Stomach (tissue), 9 donors: Measurements from ENCODE around the gene NUP160. TPM values are rescaled to one million over a fixed set of nuclear protein-coding genes. Genes with fewer than 3 reads are reported as not detected.

Experiments
- DNase-seq, 2 donors: peaks; one replicate each; pipeline versions ENCODE4 v3.0.0 to v3.0.0-alpha.2; 2013 to 2019
- H3K27ac ChIP-seq, 5 donors: fragments of 200-600 bp in 4 of 5; sonication (generic) in 4 of 5; one replicate each; pipeline ENCODE4 v1.5.1; 2013 to 2019; ENCODE audit warnings: mild to moderate bottlenecking in 1 of 5, moderate library complexity in 1 of 5
- H3K27me3 ChIP-seq, 3 donors: fragments of 200-600 bp; sonication (generic); one replicate each; pipeline ENCODE4 v1.5.1; 2017 to 2019; ENCODE audit warnings: mixed run types in 1 of 3
- H3K36me3 ChIP-seq, 4 donors: fragments of 200-600 bp; sonication (generic); 1 replicate in 3 of 4; 2 replicates in 1 of 4; pipeline ENCODE4 v1.5.1; 2016 to 2019
- H3K4me1 ChIP-seq, 4 donors: fragments of 200-600 bp; sonication (generic); one replicate each; pipeline ENCODE4 v1.5.1; 2016 to 2019
- H3K4me3 ChIP-seq, 4 donors: fragments of 200-600 bp; sonication (generic) in 3 of 4; one replicate each; pipeline ENCODE4 v1.5.1; 2016 to 2019; ENCODE audit warnings: mild to moderate bottlenecking in 1 of 4
- H3K9me3 ChIP-seq, 4 donors: fragments of 200-600 bp; sonication (generic); one replicate each; pipeline ENCODE4 v1.5.1; 2016 to 2019
- CTCF ChIP-seq, 7 experiments: fragments of 450-650 bp in 4 of 7; fragments of 200-600 bp in 3 of 7; sonication (generic) in 3 of 7; IDR thresholded peaks; one replicate each; pipeline ENCODE4 v1.5.1; 2016 to 2019; ENCODE audit warnings: antibody characterized with exemption in 7 of 7, control low read depth in 2 of 7, mild to moderate bottlenecking in 1 of 7
- EP300 ChIP-seq: sonication (generic); formaldehyde crosslinking; IDR thresholded peaks from one replicate; pipeline ENCODE4 v1.6.1; 2017; ENCODE audit warnings: antibody characterized with exemption
- POLR2A ChIP-seq, 4 donors: fragments of 450-650 bp; IDR thresholded peaks; one replicate each; pipeline ENCODE4 v1.6.1; 2016; ENCODE audit warnings: antibody characterized with exemption in 4 of 4, control low read depth in 2 of 4, mild to moderate bottlenecking in 1 of 4, moderate library complexity in 1 of 4
- POLR2AphosphoS5 ChIP-seq, 3 donors: sonication (generic); formaldehyde crosslinking; IDR thresholded peaks; one replicate each; pipeline ENCODE4 v1.6.1; 2016; ENCODE audit warnings: antibody characterized with exemption in 3 of 3
- WGBS, 5 donors: extraction: QIAGEN DNeasy Blood & Tissue Kit in 3 of 5; methylation state at CpG; one replicate each; pipeline versions ENCODE4 v1.1.5 to v1.1.7; 2013 to 2018; 5-methylcytosine and 5-hydroxymethylcytosine counted together
- intact Hi-C: fragments of 100-400 bp; cut with DNase I; formaldehyde crosslinking; loops from one replicate; pipeline ENCODE4 v1.15.1; 2023; ENCODE audit warnings: low total_unique reads
- polyA plus RNA-seq, 3 donors: library from polyadenylated mRNA; stranded (reverse); fragments of 200-250 nt; gene quantifications; one replicate each; pipeline ENCODE4 v1.2.3, GENCODE V29; 2013
- total RNA-seq, 5 donors: library from RNA; depleted of rRNA; stranded (reverse); fragments of >200 nt; gene quantifications; one replicate each; pipeline versions ENCODE4 v1.1.0 to v1.2.3, GENCODE V29; 2014 to 2016
- donor health status: healthy with polysubstance abuse.
- donor health status: Bipolar disorder and iron deficiency.
- donor health status: healthy.

NUP160 gene
- total and polyA plus RNA-seq, 8 donors, result 7.9 to 77.5 (median 12.0) TPM

DNA sequence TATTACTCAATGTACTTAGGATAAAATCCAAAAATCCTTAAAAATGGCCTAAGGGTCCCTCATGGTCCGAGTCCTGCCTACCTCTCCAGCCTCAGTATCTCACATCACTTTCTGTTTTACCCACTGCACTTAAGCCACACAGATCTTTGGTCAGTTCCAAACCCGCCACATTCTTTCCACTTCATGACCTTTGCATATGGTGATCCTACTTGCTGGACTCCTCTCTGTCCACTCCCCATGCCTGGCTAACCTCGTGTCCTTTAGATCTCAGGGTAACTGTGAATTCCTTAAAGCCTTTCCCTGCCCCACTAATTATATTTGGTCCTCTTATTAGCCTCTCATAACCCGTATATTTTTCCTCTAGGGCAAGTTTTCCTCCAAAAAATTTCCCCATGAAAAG, 1.2 kb downstream of the NUP160 start:
- TF ChIP-seq POLR2A (IDR thresholded peaks at IDR 0.05), result no peak
- TF ChIP-seq CTCF (IDR thresholded peaks at IDR 0.05), result no peak
- no peak for TF ChIP-seq EP300
- TF ChIP-seq POLR2AphosphoS5 (IDR thresholded peaks at IDR 0.05), result no peak
- Histone ChIP-seq H3K27me3 (no peaks in the 10 kb centered on the region), H3K9me3 (no peaks in the 10 kb centered on the region), H3K27ac (peak overlapping the region in 1 of 5 donors; percentile 96), H3K36me3 (peaks cover 11 to 37% (median 36%) of the 10 kb centered on the region in 4 donors), H3K4me1 (peaks cover 18 to 56% (median 45%) of the 10 kb centered on the region in 4 donors), H3K4me3 (peak overlapping the region in 3 of 4 donors; percentile 79 to 85 (median 83))
- DNase-seq, result no peak
- intact Hi-C loops, result no loop called here
- WGBS, 5 donors, result 52 to 61% (median 54%) methylated on average over 4 of the region's 4 CpGs

DNA sequence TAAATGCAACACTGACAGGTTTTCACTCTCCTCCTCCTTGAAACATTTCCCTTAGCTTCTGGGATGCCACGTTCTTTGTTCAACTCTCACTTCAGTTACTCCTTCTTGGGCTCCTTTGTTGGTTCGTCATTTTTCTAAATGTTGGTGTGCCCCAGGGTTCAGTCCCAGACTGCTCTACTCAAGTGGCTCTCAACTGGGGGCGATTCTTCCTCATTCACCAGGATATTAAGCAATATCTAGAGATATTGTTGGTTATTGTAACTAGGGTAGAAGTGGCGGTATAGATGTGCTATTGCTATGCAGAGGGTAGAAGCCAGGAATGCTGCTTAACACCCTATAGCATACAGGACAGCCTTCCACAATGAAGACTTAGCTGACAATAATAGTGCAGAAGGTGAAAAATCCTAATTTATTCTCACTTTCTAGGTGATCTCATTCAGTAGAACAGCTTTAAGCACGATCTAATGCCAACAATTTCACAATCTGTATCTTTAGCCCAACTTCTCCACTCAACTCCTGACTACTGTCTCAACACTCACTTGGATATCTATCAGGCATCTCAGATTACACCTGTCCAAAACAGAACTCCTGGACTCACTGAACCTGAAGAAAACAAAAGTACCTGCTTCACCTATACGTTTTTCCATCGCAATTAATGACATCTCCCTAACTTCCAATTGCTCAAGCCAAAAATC, 4.6 kb downstream of the NUP160 start:
- H3K27me3 ChIP-seq, result no peaks in the 10 kb centered on the region
- 74 to 88% (median 81%) methylated on average over 7 of the region's 7 CpGs for WGBS, 5 donors
- intact Hi-C loops, result no loop called here
- DNase-seq, result no peak
- TF ChIP-seq CTCF (IDR thresholded peaks at IDR 0.05) (no peak), EP300 (no peak), POLR2A (IDR thresholded peaks at IDR 0.05) (no peak), POLR2AphosphoS5 (IDR thresholded peaks at IDR 0.05) (no peak)
- H3K9me3 ChIP-seq, result no peaks in the 10 kb centered on the region
- no peak overlapping the region for H3K4me3 ChIP-seq
- H3K36me3 ChIP-seq, result peaks cover 31 to 72% (median 71%) of the 10 kb centered on the region in 4 donors
- H3K4me1 ChIP-seq, result peaks cover 18 to 48% (median 37%) of the 10 kb centered on the region in 4 donors
- H3K27ac ChIP-seq, result no peak overlapping the region

DNA sequence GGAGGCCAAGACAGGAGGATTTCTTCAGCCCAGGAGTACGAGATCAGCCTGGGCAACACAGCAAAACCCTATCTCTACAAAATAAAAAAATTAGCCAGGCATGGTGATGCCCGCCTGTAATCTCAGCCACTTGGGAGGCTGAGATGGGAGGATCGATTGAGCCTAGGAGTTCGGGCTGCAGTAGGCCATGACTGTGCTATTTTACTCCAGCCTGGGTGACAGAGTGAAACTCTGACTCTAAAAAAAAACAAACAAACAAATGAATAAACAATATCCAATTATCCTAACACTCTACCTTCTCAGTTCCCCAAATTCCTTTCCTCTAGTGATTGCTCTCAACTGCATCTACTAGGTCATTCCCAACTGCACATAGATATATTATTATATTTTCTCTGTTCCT, 5.4 kb downstream of the NUP160 start:
- Histone ChIP-seq H3K4me3 (no peak overlapping the region), H3K9me3 (no peaks in the 10 kb centered on the region), H3K36me3 (peaks cover 31 to 80% (median 78%) of the 10 kb centered on the region in 4 donors), H3K27ac (no peak overlapping the region), H3K4me1 (peaks cover 18 to 50% (median 39%) of the 10 kb centered on the region in 4 donors), H3K27me3 (no peaks in the 10 kb centered on the region)
- 94 to 98% (median 95%) methylated on average over 4 of the region's 4 CpGs for WGBS, 5 donors
- no peak for TF ChIP-seq POLR2A (IDR thresholded peaks at IDR 0.05)
- no peak for TF ChIP-seq CTCF (IDR thresholded peaks at IDR 0.05)
- TF ChIP-seq POLR2AphosphoS5 (IDR thresholded peaks at IDR 0.05), result no peak
- no peak for TF ChIP-seq EP300
- no peak for DNase-seq
- intact Hi-C loops, result no loop called here

GRCh38 chr11:47837929-47838328, 10.2 kb downstream of the NUP160 start:
- Histone ChIP-seq H3K36me3 (peaks cover 70 to 100% (median 100%) of the 10 kb centered on the region in 4 donors), H3K27me3 (no peaks in the 10 kb centered on the region), H3K9me3 (no peaks in the 10 kb centered on the region), H3K27ac (no peak overlapping the region), H3K4me3 (no peak overlapping the region), H3K4me1 (peaks cover 0 to 13% (median 5%) of the 10 kb centered on the region in 4 donors)
- TF ChIP-seq EP300, result no peak
- TF ChIP-seq POLR2AphosphoS5 (IDR thresholded peaks at IDR 0.05), result no peak
- no peak for TF ChIP-seq POLR2A (IDR thresholded peaks at IDR 0.05)
- TF ChIP-seq CTCF (IDR thresholded peaks at IDR 0.05), result no peak
- no peak for DNase-seq
- intact Hi-C loops, result no loop called here
